GM19438 (cell line): ENCODE measurements around the gene FADS1.

Source experiments
- ATAC-seq: cut with Tn5 transposase; IDR thresholded peaks from one replicate; pipeline ENCODE4 v1.9.1; 2021; ENCODE audit warnings: low read depth; ENCODE audit not compliant: unreplicated experiment

Gene FADS1

DNA sequence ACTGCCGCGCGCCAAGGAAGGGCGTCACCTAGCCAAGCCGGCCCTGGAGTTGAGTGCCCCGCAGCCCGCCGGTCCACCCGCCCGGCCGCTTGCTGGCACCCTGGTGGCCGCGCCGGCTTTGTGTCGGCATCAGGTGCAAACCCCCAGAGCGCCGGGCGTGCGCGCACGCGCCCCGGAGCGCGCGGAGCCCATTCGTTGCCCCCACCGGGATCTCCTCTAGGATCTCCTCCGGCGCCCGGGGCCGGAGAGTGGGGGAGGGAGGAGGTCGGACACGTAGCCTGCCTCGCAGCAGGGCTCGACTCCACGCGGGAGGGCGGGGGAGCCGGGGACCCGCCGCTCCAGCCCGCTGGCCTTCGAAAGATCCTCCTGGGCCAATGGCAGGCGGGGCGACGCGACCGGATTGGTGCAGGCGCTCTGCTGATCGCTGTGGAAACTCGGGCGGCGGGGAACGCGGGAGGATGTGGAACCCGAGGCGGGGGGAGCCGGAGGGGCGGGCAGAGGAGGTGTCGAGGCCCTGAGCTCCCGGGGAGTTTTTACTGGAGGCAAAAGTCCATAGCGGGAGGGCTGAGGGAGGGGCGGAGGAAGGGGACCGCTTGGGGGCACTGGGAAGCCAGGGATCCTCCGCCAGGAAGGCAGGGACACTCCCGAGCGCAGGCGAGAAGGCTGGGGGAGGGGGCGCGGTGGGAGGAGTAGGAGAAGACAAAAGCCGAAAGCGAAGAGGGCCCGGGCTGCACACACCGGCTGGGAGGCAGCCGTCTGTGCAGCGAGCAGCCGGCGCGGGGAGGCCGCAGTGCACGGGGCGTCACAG is 11.0 kb upstream of the FADS1 start, which contains the start of gene FADS2:
Gene FADS2, plus strand, starts transcription at position 730 of the 808 bp plus-strand sequence. CDS start 91 bp downstream, outside the sequence.
- peak; percentile 71 for ATAC-seq

DNA sequence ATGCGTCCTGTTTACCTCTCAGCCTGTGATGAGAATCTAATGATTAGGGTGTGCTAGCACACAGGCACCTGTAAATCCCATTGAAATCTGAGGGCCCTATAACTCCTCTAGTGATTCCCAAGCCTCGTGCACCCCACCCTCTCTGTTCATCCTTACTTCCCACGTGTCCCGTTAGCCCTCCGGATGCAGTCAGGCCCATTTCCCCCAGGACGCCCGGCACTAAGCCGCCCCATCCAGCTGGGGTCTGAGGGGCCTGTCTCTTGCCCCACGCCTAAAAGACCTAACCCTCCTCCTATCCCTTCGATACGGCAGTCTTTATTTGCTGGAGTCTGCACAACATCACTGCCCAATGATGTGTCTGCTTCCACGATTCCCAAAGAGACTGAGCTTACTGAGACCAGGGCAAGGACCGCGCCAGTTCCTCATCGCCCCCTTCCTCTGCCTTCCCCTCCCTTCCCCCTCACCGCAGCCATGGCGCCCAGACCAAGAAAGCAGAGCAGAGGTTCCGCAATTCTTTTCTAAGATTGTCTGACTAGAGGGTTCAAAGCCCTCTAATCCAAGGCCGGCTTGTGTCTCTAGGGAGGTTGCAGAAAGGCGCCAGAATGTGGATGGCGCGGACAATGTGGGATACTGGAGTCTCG is 10.2 kb upstream of the FADS1 start:
- no peak for ATAC-seq

DNA sequence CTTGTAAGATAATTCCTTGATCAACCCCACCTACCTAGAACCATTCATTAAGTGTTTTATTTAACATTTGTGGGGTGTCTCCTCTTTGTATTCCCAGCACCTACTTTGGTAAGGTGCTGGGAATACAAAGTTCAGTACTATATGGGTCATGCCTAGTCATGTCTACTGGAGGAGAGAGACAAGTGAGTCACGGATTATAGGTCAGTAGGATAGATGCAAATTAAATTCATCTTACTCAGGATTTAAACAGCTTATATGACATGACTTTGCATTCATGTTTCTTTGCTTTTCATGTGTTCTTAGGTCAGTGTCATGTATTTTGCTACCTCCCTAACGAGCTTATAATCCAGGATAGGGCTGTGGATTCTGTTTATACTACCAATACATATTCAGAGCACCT is 3.4 kb upstream of the FADS1 start:
- ATAC-seq, result no peak

DNA sequence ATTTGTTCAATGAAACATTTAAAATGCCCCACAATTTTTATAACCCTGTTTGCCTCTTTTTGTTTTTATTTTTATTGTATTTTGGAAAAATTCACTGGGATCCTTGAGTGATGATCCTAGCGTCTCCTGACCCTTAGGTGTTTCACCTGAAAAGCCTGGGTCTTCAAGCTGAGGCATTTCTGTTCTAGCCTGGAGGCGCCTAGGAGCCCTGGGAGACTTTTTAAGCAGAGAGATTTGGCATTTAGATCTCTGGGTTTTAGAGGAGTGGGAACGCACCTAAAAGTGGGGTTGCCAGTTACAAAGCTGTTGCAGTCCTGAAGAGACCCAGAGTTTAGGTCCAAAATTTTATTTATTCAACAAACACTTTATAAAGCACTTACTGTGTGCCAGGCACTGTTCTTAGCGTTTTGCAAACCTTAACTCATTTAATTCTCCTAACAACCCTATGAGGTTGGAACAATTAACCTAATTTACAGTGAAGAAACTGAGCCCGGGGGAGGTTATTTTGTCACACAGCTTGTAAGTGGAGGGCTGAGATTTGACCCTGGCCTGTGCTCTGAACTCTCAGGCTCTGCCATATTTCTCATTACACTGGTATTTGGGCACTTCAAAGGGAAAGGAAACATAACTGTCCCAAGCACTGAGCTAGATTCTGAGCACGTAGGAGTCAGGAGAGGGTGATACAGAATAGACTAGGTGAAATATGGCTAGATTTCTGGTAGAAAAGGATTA is 834 bp upstream of the FADS1 start:
- ATAC-seq, result no peak

DNA sequence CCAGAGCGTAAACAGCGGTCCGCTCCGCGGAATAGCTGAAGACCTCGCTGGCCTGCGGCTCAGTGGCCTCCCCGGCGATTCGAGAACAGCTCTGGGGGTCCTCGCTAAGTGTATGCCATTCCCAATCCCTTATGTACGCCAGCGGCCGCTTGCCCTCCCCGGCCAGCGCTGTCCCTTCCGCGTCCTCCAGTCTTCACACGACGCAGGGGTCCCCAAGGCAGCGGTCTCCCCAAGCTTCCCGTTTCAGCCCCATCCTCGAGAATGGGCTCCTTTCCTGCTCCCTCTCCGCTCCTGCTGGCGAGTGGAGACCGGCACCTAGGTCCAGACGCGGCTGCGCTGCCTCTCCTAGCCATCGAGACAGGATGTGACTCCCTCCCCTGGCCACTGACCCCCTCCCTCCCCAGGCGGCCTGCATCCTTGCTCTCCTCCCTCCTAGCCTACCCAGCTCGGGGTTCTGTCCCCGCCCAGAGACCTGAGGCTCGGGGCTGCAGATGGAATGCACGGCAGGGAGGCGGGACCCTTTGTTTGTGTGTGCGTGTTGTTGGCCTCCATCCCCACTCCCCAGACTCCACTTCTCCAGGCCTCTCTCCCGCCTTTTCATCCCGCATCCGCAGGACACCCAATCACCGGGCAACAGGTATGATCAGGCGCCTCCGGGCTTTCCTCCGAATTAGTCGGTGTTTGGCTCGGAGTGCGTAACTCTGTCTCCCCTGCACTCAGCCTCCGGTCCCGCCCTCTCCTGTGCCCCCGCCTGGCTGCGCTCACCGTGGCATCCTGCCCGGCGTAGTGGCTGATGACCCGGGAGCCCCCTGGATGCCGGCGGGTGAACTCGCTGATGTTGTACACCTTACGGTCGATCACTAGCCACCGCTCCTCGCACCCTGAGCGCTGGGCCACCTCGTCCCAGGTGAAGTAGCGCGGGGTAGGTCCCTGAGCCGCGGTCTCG is 740 bp downstream of the FADS1 start:
- ATAC-seq, result peak; percentile 29

DNA sequence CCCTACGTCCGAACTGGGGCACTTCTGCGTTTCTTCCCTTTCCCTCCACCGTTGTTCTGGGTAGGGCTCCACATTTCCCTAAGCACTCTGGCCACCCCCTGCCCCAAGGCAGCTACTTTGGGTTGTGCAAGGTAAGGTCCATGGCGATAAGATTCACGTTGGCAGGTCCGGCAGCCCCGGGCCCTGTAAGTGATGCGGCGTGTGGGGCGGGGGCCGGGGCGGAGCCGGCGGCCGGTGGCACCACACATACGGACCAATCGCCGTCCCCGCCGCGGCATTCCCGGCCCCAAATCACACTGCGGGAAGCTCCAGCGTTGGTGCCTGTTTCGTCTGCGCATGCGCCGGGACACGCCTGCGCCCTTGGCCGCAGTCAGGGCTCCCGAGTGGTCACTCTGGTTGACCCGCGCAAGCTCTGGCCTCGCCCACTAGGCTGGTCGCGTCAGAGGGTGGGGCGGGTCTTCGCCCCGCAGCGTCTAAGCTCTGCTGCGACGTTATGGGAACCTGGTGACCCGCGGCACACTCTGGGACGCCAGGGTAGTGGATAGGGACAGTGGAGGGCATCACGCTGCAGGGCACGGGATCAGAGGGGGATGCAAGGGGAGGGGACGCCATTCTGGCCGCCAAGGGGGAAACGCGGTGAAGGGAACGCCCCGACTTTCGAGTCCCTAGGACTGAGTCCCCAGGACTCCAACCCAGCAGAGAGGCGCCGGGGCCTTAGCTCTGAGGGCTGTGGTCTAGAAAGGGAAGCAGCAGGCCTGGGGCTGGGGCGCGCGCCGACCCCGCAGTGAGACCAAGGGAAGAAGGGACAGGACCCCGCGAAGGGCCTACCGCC is 1.6 kb downstream of the FADS1 start:
- ATAC-seq, result peak; percentile 56

DNA sequence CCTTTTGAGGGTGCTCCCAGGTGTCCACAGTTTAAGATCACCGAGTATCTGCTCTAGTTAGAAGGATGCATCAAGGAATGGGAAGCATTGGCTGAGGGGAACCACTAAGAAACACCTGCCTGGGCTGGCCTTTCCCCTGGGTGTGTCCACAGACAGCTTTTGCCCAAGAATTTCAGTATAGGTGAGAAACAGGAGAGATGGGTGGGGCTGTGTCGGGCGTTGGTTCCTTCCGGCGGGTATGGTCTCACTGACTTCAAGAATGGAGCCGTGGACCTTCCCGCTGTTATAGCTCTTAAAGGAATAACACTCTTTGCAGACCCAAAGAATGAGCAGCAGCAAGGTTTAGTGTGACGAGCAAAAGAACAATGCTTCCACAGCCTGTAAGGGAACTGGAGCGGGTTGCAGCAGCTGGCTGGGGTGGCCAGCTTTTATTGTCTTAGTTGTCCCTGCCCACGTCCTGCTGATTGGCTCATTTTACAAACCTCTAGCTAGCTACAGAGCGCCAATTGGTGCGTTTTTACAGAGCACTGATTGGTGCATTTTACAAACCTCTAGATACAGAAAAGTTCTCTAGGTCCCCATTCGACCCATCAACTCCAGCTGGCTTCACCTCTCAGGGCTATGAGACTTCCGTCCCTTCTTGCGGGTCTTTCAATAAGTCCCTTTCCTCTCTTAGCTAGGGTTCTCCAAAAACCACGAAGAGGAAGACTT is 2.4 kb downstream of the FADS1 start:
- ATAC-seq, result no peak

DNA sequence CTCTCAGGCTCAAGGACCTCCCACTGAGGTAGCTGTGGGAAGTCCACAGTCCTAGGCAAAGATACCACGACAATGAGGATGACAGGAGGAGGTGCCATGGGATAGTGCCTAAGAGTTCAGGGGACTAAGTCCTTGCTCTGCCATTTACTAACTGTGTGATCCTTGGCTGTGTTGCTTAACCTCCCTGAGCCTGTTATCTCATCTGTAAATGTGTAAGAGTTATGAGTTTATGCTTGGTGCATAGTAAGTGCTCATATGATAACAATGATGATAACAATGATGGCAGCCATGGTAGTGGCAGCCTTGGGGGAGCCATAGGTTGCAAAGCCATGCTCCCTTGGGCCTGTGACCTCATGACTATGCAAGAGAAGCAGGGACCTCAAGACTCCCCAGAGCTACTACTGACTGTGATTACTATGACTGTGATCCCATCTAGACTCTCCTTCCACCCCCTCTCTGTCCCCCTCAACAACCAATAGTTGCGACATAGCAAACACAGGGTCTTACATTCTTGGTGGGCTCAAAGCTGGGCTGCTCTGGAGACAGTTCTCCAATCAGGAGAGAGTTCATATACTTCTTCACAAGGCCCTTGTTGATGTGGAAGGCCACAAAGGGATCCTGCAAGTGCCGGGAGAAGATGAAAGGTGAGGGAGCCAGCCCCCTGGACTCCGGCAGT is 3.9 kb downstream of the FADS1 start:
- ATAC-seq, result no peak

DNA sequence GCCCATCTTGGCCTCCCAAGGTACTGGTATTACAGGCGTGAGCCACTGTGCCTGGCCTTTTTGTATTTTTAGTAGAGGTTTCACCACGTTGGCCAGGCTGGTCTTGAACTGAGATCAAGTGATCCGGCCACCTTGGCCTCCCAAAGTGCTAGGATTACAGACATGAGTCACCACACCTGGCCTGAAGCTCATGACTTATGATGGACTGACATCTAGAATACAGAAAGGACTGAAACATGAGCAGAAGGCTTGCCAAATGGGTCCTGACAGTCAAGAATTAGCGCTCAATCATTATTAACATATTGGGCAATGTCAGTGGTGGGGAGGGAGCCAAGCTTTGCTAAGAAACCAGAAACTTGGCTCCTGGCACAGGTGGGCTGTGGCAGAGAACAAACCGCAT is 5.0 kb downstream of the FADS1 start:
- no peak for ATAC-seq

DNA sequence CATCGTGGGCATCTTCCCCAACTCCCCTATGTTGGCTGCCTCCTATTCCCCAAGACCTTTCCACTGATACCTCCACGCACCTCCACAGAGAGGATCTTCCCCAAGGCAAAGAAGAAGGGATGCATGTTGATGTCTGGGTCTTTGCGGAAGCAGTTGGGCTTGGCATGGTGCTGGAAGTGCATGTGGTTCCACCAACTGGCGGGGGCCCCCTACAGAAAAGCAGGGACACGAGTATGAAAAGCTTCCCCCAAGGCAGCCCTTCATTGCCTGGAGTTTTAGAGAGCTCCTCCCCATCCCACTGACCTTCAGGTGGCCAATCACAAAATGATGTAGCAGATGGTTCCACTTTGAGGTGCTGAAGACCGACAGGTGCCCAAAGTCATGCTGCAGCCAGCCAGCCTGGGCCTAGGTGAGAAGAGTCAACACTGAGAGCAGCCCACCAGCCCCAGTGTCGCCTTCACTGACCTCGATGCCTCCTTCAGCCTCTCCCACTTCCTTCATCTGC is 6.1 kb downstream of the FADS1 start:
- no peak for ATAC-seq

DNA sequence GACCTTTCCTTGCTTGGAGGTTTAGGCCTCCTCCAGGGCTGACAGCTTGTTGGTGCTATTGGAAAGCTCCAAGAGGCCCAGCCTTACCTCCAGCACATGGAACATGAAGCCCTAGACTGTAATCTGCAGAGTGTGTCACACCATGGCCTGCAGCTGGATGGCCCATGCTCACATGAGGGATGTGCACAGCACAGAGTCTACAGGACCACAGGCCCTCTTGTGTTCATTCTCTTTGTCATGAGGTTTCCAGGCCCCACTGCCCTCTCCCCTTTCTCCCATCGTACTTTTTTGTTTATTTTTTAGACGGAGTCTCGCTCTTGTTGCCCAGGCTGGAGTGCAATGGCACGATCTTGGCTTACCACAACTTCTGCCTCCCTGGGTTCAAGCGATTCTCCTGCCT is 10.0 kb downstream of the FADS1 start:
- no peak for ATAC-seq

DNA sequence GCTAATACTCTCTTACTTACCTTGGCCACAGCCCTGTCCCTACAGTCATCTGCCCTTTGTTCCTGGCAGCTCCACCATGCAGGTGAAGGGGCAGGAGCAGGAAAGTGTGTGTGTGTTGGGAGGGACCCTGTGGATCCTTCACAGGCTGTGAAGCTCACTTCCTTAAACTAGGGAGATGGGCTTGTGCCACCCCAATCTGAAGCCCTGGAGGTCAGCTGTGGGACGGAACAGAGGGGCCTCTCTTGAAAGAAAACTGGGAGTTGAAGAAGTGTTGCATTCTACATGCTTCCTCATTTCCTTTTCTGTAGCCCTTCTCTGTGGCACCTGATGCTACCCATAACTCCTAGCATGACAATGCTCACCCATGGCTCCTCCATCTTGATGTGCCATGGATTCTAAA is 11.7 kb downstream of the FADS1 start:
- no peak for ATAC-seq

DNA sequence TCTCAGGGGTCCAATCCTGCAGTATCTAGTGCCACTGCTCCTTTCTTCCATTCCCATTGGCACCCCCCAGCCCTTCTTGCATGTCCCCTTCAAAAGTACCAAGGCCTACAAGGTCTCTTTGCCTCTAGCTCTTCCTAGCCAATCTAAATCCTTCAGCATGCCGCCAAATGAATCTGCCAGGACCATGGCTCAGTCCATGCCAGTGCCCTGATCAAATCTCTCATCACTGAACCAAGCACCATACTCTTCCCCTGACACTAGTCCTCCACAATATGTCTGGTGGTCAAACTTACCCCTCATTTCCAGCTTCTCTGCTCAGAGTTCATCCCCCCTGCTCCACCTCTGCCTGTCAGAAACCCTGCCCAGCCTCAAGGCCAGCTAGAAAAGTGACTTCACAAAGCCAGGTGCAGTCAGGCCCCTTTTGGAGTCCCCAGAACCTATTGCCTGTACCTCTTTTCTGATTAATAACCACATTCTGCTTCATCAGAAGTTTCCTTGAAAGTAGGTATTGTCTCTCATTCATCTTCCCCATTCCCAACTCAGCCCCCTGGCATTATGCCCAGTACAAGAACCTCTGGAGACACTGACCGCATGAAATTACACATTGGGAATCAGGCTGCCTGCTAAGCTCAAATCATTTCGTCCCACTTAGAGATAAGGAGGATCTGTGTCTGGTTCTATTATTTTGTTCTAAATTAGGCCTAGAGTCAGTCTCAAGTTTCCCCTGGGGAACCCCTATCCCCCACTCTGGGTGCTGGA is 12.7 kb downstream of the FADS1 start:
- ATAC-seq, result no peak

DNA sequence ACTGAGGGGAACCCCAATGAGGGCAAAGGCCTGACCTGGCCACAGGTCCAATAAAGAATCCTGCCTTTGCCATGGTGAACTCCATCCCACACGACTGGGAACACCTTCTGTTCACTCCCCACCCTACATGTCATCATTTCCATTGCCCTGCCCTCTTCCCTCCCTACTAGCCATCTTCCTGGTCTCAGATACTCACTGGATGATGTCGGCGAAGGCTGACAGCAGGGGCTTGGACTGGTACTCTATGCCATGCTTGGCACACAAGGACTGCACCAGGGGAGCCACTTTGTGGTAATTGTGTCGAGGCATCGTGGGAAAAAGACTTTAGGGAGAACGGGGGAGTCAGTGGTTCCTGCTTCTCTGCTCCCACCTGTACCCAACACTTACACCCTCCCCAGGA is 14.2 kb downstream of the FADS1 start:
- no peak for ATAC-seq

DNA sequence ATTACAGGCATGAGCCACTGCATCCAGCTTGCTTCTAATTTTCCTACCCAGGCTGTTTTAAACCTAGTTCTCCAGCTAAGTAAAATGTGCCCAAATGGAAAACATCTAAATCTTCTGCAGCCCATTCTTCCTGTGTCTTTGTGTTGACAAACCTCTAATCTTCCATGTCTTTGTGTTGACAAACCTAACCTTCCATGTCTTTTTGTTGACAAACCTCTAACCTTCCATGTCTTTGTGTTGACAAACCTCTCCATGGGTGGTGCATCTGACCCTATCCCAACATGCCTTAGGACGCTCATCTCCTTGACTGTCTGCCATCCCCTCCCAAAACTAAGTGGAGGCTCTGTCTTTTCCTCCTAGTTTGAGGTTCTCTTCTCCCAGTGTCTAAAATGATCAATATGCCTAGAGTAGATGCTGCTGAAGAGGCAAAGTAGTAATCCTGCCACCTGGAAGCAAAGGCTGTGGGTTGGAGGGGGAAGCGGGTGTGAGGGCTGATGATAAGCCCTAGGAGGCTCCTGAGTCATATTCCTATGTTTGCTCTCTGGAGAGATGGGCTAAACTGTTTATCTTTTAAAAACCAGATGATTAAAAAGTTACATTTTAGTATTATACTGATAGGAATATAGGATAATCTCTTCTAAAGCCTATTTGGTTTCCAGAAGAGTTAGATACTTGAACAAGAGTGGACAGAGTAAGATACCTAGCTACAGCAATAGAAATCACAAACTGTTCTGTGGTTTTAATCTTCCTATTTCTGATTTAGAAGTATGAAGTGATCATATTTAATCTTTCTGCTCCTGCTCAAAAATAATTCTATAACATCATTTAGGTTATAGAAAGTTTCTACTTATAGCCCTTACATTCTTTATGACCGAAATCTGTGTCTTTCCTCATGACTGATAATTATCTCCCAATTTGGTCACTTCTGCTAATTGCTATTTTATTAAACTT is 16.2 kb downstream of the FADS1 start:
- ATAC-seq, result no peak

DNA sequence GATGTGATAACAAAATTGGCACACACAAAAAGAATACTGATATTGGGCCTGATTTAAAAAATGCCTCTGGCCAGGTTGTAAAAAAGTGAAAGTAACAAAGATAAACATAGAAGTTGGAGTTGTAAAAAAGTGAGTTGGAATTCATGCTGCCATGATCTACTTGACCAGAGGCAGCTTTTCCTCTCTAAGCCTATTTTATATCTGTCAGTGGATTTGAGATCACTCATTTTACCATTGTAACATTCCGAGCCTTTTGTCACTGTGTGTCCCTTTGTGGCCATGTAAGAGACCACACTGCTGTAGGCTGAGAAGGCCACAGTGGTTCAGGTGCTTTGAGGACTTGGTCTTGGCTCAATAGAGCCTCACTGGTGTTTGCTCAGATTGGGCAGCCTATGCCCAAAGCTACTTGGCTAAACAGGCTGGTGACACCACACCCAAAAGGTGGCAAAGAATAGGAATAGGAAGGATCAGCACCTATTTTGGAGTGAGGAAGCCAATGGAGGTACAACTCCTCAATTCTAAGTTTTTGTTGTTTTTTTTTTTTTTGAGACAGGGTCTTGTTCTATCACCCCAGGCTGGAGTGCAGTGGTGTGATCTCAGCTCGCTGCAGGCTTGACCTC is 17.0 kb downstream of the FADS1 start:
- no peak for ATAC-seq
